ENCODE data around the gene SLC32A1. TPM values are rescaled to one million over a fixed set of nuclear protein-coding genes. Genes with fewer than 3 reads are reported as not detected.

The SLC32A1 gene
- total and polyA plus RNA-seq, 2 of the 13 experiments (the other 11 are each of a cell fraction or from before 2014, with no cell fraction given), result not detected

GRCh38 chr20:38724626-38725147 lies 401 bp downstream of the SLC32A1 start:
- Histone ChIP-seq H3K36me3 (replicated peaks in 1 of 2; ENCODE audit: control insufficient read depth in 1 of 2, insufficient read depth in 2 of 2, low read length in 2 of 2) (no peaks in the 10 kb centered on the region), H3K9me3 (ENCODE audit: low read length) (no peaks in the 10 kb centered on the region), H4K20me1 (ENCODE audit: insufficient read depth, low read length) (peaks cover 6% of the 10 kb centered on the region; the same call in 1 of the 2 replicates), H3K4me2 (ENCODE audit: low read depth, low read length) (no peak overlapping the region), H2AFZ (ENCODE audit: low read length) (no peak overlapping the region), H3K9ac (ENCODE audit: insufficient read depth, low read depth, low read length) (no peak overlapping the region), H3K4me1 (ENCODE audit: insufficient read depth, low read length) (no peaks in the 10 kb centered on the region), H3K4me3 (replicated peaks in 1 of 3; ENCODE audit: insufficient read depth in 1 of 3, low read depth in 2 of 3, low read length in 3 of 3) (no peak overlapping the region), H3K27ac (ENCODE audit: extremely low read length, insufficient read depth, low read length) (no peak overlapping the region), H3K27me3 (ENCODE audit: control insufficient read depth in 1 of 2, insufficient read depth in 2 of 2, low read length in 2 of 2) (peaks cover 43 to 97% of the 10 kb centered on the region in 2 experiments), H3K79me2 (ENCODE audit: insufficient read depth, low read length) (no peaks in the 10 kb centered on the region)
- no peak for DNase-seq (ENCODE audit: low spot score)
- intact Hi-C loops (cut with micrococcal nuclease; ENCODE audit: unreplicated experiment), result loop anchor here (5.0 kb wide), 1 partner anchor 168 kb away; no protein-coding TSS in a partner anchor
- WGBS (ENCODE audit: low lambda C conversion rate), result 40% methylated on average over 45 of the region's 46 CpGs
- ATAC-seq, result no peak
- CTCF ChIA-PET (ENCODE audit: low intra/inter-chr PET ratio, low total read pairs), result interaction anchor here (3.4 kb wide), 1 partner anchor 27 kb away, joined by 24 read pairs; no protein-coding TSS in a partner anchor
- BruUV-seq (replicated peaks), result no TSS peak
- in situ Hi-C loops (cut with HindIII; ENCODE audit: extremely low pct_ligation_motif_present, low pct_unique_long_range_greater_than_20kb), result loop anchor here (25.0 kb wide), 1 partner anchor 287 kb away; the partner anchor contains the start of gene SNHG17
- FAIRE-seq, result no peak
- POLR2A ChIA-PET, result no interaction called here
- TF ChIP-seq RAD21 (CRISPR knock-in tag; IDR thresholded peaks at IDR 0.05) (no peak), ZKSCAN8 (CRISPR knock-in tag; IDR thresholded peaks at IDR 0.05; ENCODE audit: borderline replicate concordance) (no peak), THAP9 (CRISPR knock-in tag; IDR thresholded peaks at IDR 0.05; ENCODE audit: borderline replicate concordance) (no peak), MTF2 (CRISPR knock-in tag; IDR thresholded peaks at IDR 0.05; ENCODE audit: borderline replicate concordance) (peak; percentile 55), CERS6 (CRISPR knock-in tag; IDR thresholded peaks at IDR 0.05) (no peak), CTCF (CRISPR knock-in tag; IDR thresholded peaks at IDR 0.05) (no peak), PAX8 (CRISPR knock-in tag; IDR thresholded peaks at IDR 0.05; ENCODE audit: borderline replicate concordance) (no peak), KDM5B (CRISPR knock-in tag; IDR thresholded peaks at IDR 0.05; ENCODE audit: borderline replicate concordance) (peak; percentile 42; the same call in 1 of the 2 replicates), ZNF788 (CRISPR knock-in tag; IDR thresholded peaks at IDR 0.05; ENCODE audit: borderline replicate concordance) (0 out of 2 replicates have a peak, but pooled peaks have one; percentile 7), EED (CRISPR knock-in tag; IDR thresholded peaks at IDR 0.05) (0 out of 2 replicates have a peak, but pooled peaks have one; percentile 6), ZNF609 (CRISPR knock-in tag; IDR thresholded peaks at IDR 0.05; ENCODE audit: borderline replicate concordance) (no peak), ZNF205 (CRISPR knock-in tag; IDR thresholded peaks at IDR 0.05) (no peak), GABPB1 (CRISPR knock-in tag; IDR thresholded peaks at IDR 0.05) (0 out of 2 replicates have a peak, but pooled peaks have one; percentile 25)
